ENCODE data around the gene AP1S3.

The AP1S3 gene

GRCh38 chr2:223720367-223720766 lies 117.0 kb downstream of the AP1S3 start:
- no peak for DNase-seq

DNA sequence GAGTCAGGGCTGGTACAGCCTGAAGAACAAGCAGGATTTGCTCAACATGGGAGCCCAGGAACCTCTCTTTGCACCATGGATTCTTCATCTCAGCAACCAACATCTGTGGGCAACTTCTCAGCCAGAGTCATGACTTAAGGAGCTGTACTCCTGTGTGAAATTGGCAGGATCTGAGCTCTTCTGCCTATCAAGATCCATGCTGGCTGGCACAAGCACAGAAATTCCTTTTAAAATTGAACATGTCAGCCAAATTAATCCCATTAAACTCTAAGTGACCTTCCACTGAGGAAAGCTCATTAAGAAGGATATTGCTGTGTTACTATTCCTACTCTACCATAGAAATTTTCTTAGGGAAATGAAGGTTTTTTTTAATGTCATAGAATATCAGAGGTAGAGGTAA lies 124.7 kb downstream of the AP1S3 start:
- DNase-seq = no peak

DNA sequence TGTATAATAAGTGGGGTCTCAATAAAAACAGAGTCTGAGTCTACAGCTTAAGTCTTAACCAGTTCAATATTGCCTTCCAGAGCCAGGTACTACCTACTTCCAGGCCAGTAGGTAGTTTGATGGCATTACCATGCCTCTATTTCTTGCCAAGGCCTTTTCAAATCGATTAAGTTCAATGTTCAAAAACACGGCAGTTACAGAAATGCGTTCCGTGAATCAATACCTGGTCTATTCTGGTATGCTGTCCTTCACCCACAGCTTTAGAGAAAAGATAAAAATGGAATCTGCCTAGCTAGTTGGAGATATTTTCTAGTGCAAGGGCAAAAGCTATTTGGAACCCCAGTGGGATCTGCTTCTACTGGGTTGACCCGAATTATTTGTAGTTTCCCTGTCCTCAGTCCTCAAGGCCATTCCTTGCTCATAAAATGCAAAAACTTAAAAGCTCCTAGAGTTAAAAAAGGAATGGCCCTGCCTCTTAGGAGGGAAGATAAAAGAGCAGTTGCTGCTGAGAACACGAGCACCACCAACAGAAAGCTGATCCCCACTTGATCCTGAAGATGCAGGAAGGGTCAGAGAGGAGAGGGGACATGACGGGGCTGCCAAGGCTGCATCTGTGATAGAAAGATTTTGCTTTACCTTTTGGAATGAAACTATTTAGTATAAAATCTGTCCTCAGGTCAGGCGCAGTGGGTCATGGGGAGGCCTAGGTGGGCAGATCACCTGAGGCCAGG lies 125.6 kb downstream of the AP1S3 start:
- DNase-seq = no peak

All from stimulated activated CD4-positive, alpha-beta T cell treated with anti-CD3 and anti-CD28 coated beads, Interleukin-4, amount 100 ng/mL, for 24 hours (primary cell).